A549 (cell line): ENCODE results near the gene SNRNP35.

Source experiments
- CHD2 ChIP-seq: fragments of 150-350 bp; IDR thresholded peaks from 2 replicates; pipeline ENCODE4 v1.6.1; 2014; ENCODE audit warnings: low read length; ENCODE audit not compliant: partially characterized antibody
- CHD4 ChIP-seq: fragments of 200-600 bp; sonication (generic); IDR thresholded peaks from 2 replicates; pipeline ENCODE4 v1.6.1; 2016; ENCODE audit warnings: antibody characterized with exemption, mild to moderate bottlenecking, borderline replicate concordance
- CTCF ChIP-seq: fragments of >200 bp; sonication (Bioruptor Twin); formaldehyde crosslinking; IDR thresholded peaks from 3 replicates; pipeline ENCODE4 v1.5.1; 2016
- ESRRA ChIP-seq: fragments of 150-350 bp; IDR thresholded peaks from 2 replicates; pipeline ENCODE4 v1.6.1; 2014; ENCODE audit warnings: mild to moderate bottlenecking, low read length, borderline replicate concordance
- MYC ChIP-seq: IDR thresholded peaks from 2 replicates; pipeline ENCODE4 v1.6.1; 2012; ENCODE audit warnings: mild to moderate bottlenecking, inconsistent platforms, low read length, improper control_type of control experiment, borderline replicate concordance
- POLR2A ChIP-seq: IDR thresholded peaks from 2 replicates; pipeline ENCODE4 v1.6.1; 2012; ENCODE audit warnings: mild to moderate bottlenecking, low read length
- RAD21 ChIP-seq, 2 experiments: fragments of >200 bp in 1 of 2; sonication (Bioruptor Twin) in 1 of 2; formaldehyde crosslinking in 1 of 2; IDR thresholded peaks in 1 of 2; conservative IDR thresholded peaks in 1 of 2; 2 replicates in 1 of 2; 3 replicates in 1 of 2; pipeline ENCODE4 v1.6.1; 2012 to 2018; ENCODE audit warnings: inconsistent platforms in 1 of 2
- SREBF2 ChIP-seq: fragments of 450-650 bp; IDR thresholded peaks from 2 replicates; pipeline ENCODE4 v1.6.1; 2014; ENCODE audit warnings: mild to moderate bottlenecking, moderate library complexity
- TP53 ChIP-seq: fragments of 250-450 bp; sonication (Bioruptor Pico); IDR thresholded peaks from 2 replicates; pipeline ENCODE4 v1.5.0; 2021; ENCODE audit warnings: mild to moderate bottlenecking, moderate library complexity
- TF ChIP-seq, protein P1 (sequence below): fragments of 200-600 bp; sonication (generic); IDR thresholded peaks from 2 replicates; pipeline ENCODE4 v1.6.1; 2016; ENCODE audit warnings: antibody characterized with exemption, mild to moderate bottlenecking, moderate library complexity

GRCh38 chr12:123465084-123465483 lies 7.1 kb downstream of the SNRNP35 start:
- no peak for TF ChIP-seq CTCF
- TF ChIP-seq TP53 (CRISPR knock-in tag): no peak
- TF ChIP-seq POLR2A: no peak
- TF ChIP-seq, protein P1, sequence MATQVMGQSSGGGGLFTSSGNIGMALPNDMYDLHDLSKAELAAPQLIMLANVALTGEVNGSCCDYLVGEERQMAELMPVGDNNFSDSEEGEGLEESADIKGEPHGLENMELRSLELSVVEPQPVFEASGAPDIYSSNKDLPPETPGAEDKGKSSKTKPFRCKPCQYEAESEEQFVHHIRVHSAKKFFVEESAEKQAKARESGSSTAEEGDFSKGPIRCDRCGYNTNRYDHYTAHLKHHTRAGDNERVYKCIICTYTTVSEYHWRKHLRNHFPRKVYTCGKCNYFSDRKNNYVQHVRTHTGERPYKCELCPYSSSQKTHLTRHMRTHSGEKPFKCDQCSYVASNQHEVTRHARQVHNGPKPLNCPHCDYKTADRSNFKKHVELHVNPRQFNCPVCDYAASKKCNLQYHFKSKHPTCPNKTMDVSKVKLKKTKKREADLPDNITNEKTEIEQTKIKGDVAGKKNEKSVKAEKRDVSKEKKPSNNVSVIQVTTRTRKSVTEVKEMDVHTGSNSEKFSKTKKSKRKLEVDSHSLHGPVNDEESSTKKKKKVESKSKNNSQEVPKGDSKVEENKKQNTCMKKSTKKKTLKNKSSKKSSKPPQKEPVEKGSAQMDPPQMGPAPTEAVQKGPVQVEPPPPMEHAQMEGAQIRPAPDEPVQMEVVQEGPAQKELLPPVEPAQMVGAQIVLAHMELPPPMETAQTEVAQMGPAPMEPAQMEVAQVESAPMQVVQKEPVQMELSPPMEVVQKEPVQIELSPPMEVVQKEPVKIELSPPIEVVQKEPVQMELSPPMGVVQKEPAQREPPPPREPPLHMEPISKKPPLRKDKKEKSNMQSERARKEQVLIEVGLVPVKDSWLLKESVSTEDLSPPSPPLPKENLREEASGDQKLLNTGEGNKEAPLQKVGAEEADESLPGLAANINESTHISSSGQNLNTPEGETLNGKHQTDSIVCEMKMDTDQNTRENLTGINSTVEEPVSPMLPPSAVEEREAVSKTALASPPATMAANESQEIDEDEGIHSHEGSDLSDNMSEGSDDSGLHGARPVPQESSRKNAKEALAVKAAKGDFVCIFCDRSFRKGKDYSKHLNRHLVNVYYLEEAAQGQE: no peak
- TF ChIP-seq SREBF2: no peak
- no peak for TF ChIP-seq MYC
- TF ChIP-seq CHD2: no peak
- no peak for TF ChIP-seq CHD4
- TF ChIP-seq RAD21 (conservative IDR thresholded peaks at IDR 0.05 in 1 of 2, IDR thresholded peaks at IDR 0.05 in 1 of 2): no peak
- TF ChIP-seq ESRRA: no peak
